Karpas-422 (cell line): Measurements from ENCODE around the gene UGT1A7. TPM values are rescaled to one million over a fixed set of nuclear protein-coding genes. Genes with fewer than 3 reads are reported as not detected.
"Not testable (repeated sequence)": the region's sequence is repeated elsewhere in the genome, so short reads cannot be mapped to it uniquely, and the experiment has no call there.

Source experiments
- DNase-seq: peaks from one replicate; pipeline ENCODE4 v3.0.0-alpha.2; 2015
- H2AFZ ChIP-seq: fragments of 200-600 bp; sonication (generic); 2 replicates; pipeline ENCODE4 v1.6.1; 2014; ENCODE audit warnings: antibody characterized with exemption, low read length, mixed read lengths
- H3K27ac ChIP-seq: fragments of 200-600 bp; sonication (generic); 2 replicates; pipeline ENCODE4 v1.5.1; 2014; ENCODE audit warnings: mild to moderate bottlenecking, low read length, moderate library complexity
- H3K27me3 ChIP-seq: fragments of 200-600 bp; sonication (generic); 2 replicates; pipeline ENCODE4 v1.6.1; 2014; ENCODE audit warnings: low read length, mixed read lengths
- H3K36me3 ChIP-seq: fragments of 200-600 bp; sonication (generic); 2 replicates; pipeline ENCODE4 v1.6.1; 2014; ENCODE audit warnings: low read length, mixed read lengths; ENCODE audit not compliant: insufficient read depth
- H3K4me1 ChIP-seq: fragments of 200-600 bp; sonication (generic); 2 replicates; pipeline ENCODE4 v1.6.1; 2014; ENCODE audit warnings: mild to moderate bottlenecking, low read length, mixed read lengths
- H3K4me2 ChIP-seq: fragments of 200-600 bp; sonication (generic); 2 replicates; pipeline ENCODE4 v1.6.1; 2014; ENCODE audit warnings: low read length, low read depth, mild to moderate bottlenecking; ENCODE audit not compliant: poor library complexity, severe bottlenecking
- H3K4me3 ChIP-seq: fragments of 200-600 bp; sonication (generic); 2 replicates; pipeline ENCODE4 v1.5.1; 2014; ENCODE audit warnings: mild to moderate bottlenecking, antibody characterized with exemption, low read length, mixed read lengths
- H3K79me2 ChIP-seq: fragments of 200-600 bp; sonication (generic); 2 replicates; pipeline ENCODE4 v1.6.1; 2014; ENCODE audit warnings: mild to moderate bottlenecking, low read length, mixed read lengths
- H3K9ac ChIP-seq: fragments of 200-600 bp; sonication (generic); 2 replicates; pipeline ENCODE4 v1.6.0; 2014; ENCODE audit warnings: low read length
- H3K9me2 ChIP-seq: fragments of 200-600 bp; sonication (generic), shearing (Covaris generic); replicated peaks from 2 replicates; pipeline ENCODE4 v1.6.0; 2014; ENCODE audit warnings: mild to moderate bottlenecking, low read length, moderate library complexity; ENCODE audit not compliant: insufficient read depth
- H3K9me3 ChIP-seq: fragments of 300-700, 200-600 bp; sonication (generic); 2 replicates; pipeline ENCODE4 v1.6.1; 2014; ENCODE audit warnings: low read length, mixed read lengths
- H4K20me1 ChIP-seq: fragments of 200-600 bp; sonication (generic); 2 replicates; pipeline ENCODE4 v1.6.1; 2014; ENCODE audit warnings: mild to moderate bottlenecking, antibody characterized with exemption, low read length, low read depth; ENCODE audit not compliant: insufficient read depth
- total RNA-seq: library from RNA; depleted of rRNA; stranded (reverse); fragments of >200 nt; shearing (Covaris generic); gene quantifications from 2 replicates; pipeline ENCODE4 v1.2.3, GENCODE V29; 2014; ENCODE audit warnings: low replicate concordance

The UGT1A7 gene
- total RNA-seq, 1 experiment from 2014 or later = not detected

DNA sequence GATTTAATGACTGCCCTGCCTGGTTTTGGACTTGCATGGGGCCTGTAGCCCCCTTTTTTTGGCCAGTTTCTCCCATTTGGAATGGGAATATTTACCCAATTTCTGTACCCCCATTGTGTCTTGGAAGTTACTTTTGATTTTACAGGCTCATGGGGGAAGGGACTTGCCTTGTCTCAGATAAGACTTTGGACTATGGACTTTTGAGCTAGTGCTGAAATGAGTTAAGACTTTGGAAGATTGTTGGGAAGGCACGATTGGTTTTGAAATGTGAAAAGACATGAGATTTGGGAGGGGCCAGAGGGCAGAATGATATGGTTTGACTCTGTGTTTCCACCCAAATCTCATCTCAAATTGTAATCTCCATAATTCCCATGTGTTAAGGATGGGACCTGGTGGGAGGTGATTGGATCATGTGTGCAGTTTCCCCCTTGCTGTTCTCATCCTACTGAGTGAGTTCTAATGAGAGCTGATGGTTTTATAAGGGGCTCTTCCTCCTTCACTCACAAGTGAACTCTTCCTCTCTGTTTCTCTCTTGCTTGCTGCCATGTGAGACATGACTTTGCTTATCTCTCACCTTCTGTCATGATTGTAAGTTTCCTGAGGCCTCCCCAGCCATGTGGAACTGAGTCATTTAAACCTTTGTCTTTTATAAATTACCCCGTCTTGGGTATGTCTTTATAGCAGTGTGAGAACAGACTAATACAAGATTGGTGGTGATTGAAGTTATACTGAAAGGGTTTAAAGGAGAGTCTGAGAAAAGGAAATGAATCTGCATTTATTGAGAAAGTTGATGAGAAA is 69.7 kb downstream of the UGT1A7 start:
- not testable (repeated sequence) for H3K27me3 ChIP-seq, H3K9me3 ChIP-seq, H3K79me2 ChIP-seq, H3K36me3 ChIP-seq, H3K4me3 ChIP-seq, H2AFZ ChIP-seq, H4K20me1 ChIP-seq, H3K9me2 ChIP-seq, H3K4me1 ChIP-seq, DNase-seq, H3K9ac ChIP-seq, H3K4me2 ChIP-seq, H3K27ac ChIP-seq

DNA sequence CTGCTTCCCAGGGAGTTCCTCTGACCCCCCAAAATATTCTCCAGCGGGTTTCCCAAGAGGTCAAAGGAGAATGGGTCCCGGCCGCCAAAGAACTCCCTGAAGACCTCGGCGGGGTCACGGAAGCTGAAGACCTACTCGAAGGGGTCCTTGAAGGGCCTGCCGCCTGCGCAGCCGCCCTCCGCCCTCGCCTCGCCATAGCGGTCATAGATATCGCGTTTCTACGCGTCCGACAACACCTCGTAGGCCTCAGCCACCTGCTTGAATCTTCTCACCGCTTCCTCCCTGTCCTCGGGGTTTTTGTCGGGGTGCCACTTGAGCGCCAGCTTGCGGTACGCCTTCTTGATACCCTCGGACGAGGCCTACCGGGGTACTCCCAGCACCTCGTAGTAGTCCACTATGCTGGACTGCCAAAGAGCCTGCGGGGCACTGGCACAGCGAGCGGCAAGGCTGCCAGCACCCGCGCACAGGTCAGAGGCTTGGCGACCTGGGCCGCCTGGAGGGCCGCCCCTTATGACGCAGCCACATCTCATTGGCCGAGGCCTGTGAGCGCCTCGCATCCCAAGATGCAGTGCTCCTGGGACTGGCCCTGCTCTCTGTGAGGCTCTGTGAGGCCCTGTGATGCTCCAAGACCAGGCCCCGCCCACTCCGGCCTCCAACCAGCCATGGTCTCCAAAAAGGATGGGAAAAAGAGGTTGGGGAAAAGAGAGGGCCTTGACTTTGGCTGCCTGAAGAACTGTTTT is 73.3 kb downstream of the UGT1A7 start:
- peaks cover 2% of the 10 kb centered on the region; the same call in 1 of the 2 replicates for H3K27me3 ChIP-seq
- no peaks in the 10 kb centered on the region for H4K20me1 ChIP-seq
- no peak overlapping the region for H3K27ac ChIP-seq
- H3K9me2 ChIP-seq = no peaks in the 10 kb centered on the region
- DNase-seq = no peak
- no peaks in the 10 kb centered on the region; the same call in 1 of the 2 replicates for H3K4me1 ChIP-seq
- H3K36me3 ChIP-seq = no peaks in the 10 kb centered on the region
- no peaks in the 10 kb centered on the region for H3K79me2 ChIP-seq
- no peak overlapping the region for H3K4me2 ChIP-seq
- no peak overlapping the region for H3K4me3 ChIP-seq
- no peaks in the 10 kb centered on the region; the same call in 1 of the 2 replicates for H3K9me3 ChIP-seq
- H2AFZ ChIP-seq = no peak overlapping the region
- H3K9ac ChIP-seq = no peak overlapping the region

- no peak for DNase-seq
- Histone ChIP-seq H3K4me1 (no peaks in the 10 kb centered on the region; the same call in 1 of the 2 replicates), H3K79me2 (no peaks in the 10 kb centered on the region), H3K27me3 (peaks cover 2% of the 10 kb centered on the region; the same call in 1 of the 2 replicates), H3K27ac (no peak overlapping the region), H3K4me3 (no peak overlapping the region), H3K9me2 (no peaks in the 10 kb centered on the region), H3K9ac (no peak overlapping the region), H2AFZ (no peak overlapping the region), H3K4me2 (no peak overlapping the region), H3K36me3 (no peaks in the 10 kb centered on the region), H3K9me3 (no peaks in the 10 kb centered on the region; the same call in 1 of the 2 replicates), H4K20me1 (no peaks in the 10 kb centered on the region)
These were observed 74.9 kb downstream of the UGT1A7 start for GRCh38 chr2:233756429-233757081.

DNA sequence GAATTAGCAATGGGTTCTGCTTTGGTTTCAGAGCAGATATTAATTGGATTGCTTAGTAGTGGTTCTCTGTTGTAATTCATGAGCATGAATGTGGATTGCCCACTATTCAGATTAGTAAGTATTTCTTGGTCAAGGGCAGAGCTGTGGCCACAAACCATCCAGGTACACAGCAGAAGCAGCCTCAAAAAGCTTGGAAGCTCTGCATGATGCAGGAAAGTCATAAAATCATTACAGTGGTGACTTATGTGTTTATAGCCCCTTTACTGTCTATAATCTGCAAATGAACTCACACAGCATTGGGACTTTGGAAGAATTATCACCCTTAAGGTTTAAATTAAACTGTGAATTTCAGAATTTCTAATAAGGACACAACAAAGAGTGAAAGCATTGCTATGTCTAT is 76.4 kb downstream of the UGT1A7 start:
- no peak overlapping the region for H2AFZ ChIP-seq
- H4K20me1 ChIP-seq = no peaks in the 10 kb centered on the region
- H3K4me3 ChIP-seq = no peak overlapping the region

DNA sequence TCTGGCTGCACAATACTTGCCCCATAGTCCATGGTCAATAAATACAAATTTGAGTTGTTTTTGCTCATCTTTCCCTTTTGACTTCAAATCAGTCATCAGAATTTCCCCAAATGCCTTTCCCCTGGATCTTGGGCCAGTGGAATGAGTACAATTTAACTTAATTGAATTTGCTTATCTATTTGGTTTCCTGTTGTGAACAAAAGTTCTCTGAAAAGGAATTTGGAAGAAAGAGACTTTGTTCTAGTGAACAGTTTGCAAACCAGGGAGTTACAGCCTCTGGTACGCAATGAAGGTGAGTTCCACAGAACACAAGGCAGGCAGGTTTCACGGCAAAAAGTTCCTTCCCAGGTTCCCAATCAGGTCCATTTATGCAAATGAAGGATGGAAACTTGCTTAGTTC is 77.1 kb downstream of the UGT1A7 start:
- Histone ChIP-seq H3K9ac (no peak overlapping the region), H3K27me3 (peaks cover 2% of the 10 kb centered on the region; the same call in 1 of the 2 replicates), H4K20me1 (no peaks in the 10 kb centered on the region), H3K36me3 (no peaks in the 10 kb centered on the region), H3K4me3 (no peak overlapping the region), H3K79me2 (no peaks in the 10 kb centered on the region), H3K4me2 (no peak overlapping the region), H3K9me2 (no peaks in the 10 kb centered on the region), H3K27ac (no peak overlapping the region), H2AFZ (no peak overlapping the region), H3K4me1 (no peaks in the 10 kb centered on the region; the same call in 1 of the 2 replicates), H3K9me3 (no peaks in the 10 kb centered on the region; the same call in 1 of the 2 replicates)
- no peak for DNase-seq

More for the DNA sequence above, 76.4 kb downstream of the UGT1A7 start:
- Histone ChIP-seq H3K9me2 (no peaks in the 10 kb centered on the region), H3K4me2 (no peak overlapping the region), H3K27me3 (peaks cover 2% of the 10 kb centered on the region; the same call in 1 of the 2 replicates), H3K79me2 (no peaks in the 10 kb centered on the region), H3K36me3 (no peaks in the 10 kb centered on the region), H3K9me3 (no peaks in the 10 kb centered on the region; the same call in 1 of the 2 replicates), H3K4me1 (no peaks in the 10 kb centered on the region; the same call in 1 of the 2 replicates), H3K27ac (no peak overlapping the region), H3K9ac (no peak overlapping the region)
- no peak for DNase-seq

DNA sequence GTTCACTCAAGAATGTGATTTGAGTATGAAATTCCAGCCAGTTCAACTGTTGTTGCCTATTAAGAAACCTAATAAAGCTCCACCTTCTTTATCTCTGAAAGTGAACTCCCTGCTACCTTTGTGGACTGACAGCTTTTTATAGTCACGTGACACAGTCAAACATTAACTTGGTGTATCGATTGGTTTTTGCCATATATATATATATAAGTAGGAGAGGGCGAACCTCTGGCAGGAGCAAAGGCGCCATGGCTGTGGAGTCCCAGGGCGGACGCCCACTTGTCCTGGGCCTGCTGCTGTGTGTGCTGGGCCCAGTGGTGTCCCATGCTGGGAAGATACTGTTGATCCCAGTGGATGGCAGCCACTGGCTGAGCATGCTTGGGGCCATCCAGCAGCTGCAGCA is 78.3 kb downstream of the UGT1A7 start, which contains the start of gene UGT1A1:
UGT1A1 (plus strand) TSS at position 228 of the 400 bp plus-strand sequence; CDS start at position 246, 18 bp downstream.
- Histone ChIP-seq H3K27ac (no peak within 1 kb of the TSS), H3K79me2 (no peaks in the 10 kb centered on the region), H4K20me1 (no peaks in the 10 kb centered on the region), H3K9ac (no peak within 1 kb of the TSS), H3K4me2 (no peak within 1 kb of the TSS), H3K27me3 (peaks cover 2% of the 10 kb centered on the region; the same call in 1 of the 2 replicates), H3K36me3 (no peaks in the 10 kb centered on the region), H2AFZ (no peak within 1 kb of the TSS), H3K4me3 (no peak within 1 kb of the TSS), H3K9me3 (no peaks in the 10 kb centered on the region; the same call in 1 of the 2 replicates), H3K4me1 (no peaks in the 10 kb centered on the region; the same call in 1 of the 2 replicates), H3K9me2 (no peaks in the 10 kb centered on the region)
- DNase-seq = no peak

GRCh38 chr2:233761040-233761769 is 79.5 kb downstream of the UGT1A7 start:
- Histone ChIP-seq H3K4me2 (no peak overlapping the region), H3K9me3 (no peaks in the 10 kb centered on the region; the same call in 1 of the 2 replicates), H3K27me3 (peaks cover 2% of the 10 kb centered on the region; the same call in 1 of the 2 replicates), H3K9me2 (no peaks in the 10 kb centered on the region), H3K4me1 (no peaks in the 10 kb centered on the region; the same call in 1 of the 2 replicates), H3K9ac (no peak overlapping the region), H2AFZ (no peak overlapping the region), H4K20me1 (no peaks in the 10 kb centered on the region), H3K36me3 (no peaks in the 10 kb centered on the region), H3K4me3 (no peak overlapping the region), H3K27ac (no peak overlapping the region), H3K79me2 (no peaks in the 10 kb centered on the region)
- DNase-seq = no peak
